Heart left ventricle (tissue), 13 donors: Measurements from ENCODE around the gene ADGRB3.

Source experiments
- POLR2A ChIP-seq, 2 donors: fragments of 450-650 bp; IDR thresholded peaks; one replicate each; pipeline ENCODE4 v1.6.1; 2017; ENCODE audit warnings: antibody characterized with exemption in 2 of 2, mild to moderate bottlenecking in 2 of 2, moderate library complexity in 2 of 2
- TF ChIP-seq, protein P1 (sequence below), 12 donors: fragments of 200-600 bp; sonication (generic) in 4 of 12; IDR thresholded peaks; one replicate each; pipeline versions ENCODE4 v1.5.0 to v1.8.0; 2018 to 2022; ENCODE audit warnings: antibody characterized with exemption in 12 of 12, mild to moderate bottlenecking in 5 of 12
- donor health status: ischemic (EF 13 %, LVEDD 7.1; RV severe dilation, severe dysfunction).
- donor health status: DM: no; HTN: yes; CAD: no.
- donor health status: DM: no; HTN: no; CAD: no.
- donor health status: ischemic (EF 25% LVEDD 6.9; RV normal size, moderate dysfunction).
- donor health status: ischemic (EF 25% LVEDD 5.7; RV mildly dilated, moderate dysfunction).
- donor health status: ischemic (EF 35%, LVEDD 5.7; RV mildly dilated, moderate dysfunction).
- donor health status: nonischemic (EF 11% LVEDD 7.7; RV severe dilation, severe dysfunction).
- donor health status: DM: yes; HTN: yes; CAD: no.
- donor health status: PGD.
- donor health status: ischemic (EF 29% LVEDD 5.4; RV normal size, mild dysfunction).
- donor health status: nonischemic (EF 23%, LVEDD 6.1; RV moderate dilation, normal function).

GRCh38 chr6:68722891-68723527 lies 87.9 kb downstream of the ADGRB3 start:
- TF ChIP-seq, protein P1, sequence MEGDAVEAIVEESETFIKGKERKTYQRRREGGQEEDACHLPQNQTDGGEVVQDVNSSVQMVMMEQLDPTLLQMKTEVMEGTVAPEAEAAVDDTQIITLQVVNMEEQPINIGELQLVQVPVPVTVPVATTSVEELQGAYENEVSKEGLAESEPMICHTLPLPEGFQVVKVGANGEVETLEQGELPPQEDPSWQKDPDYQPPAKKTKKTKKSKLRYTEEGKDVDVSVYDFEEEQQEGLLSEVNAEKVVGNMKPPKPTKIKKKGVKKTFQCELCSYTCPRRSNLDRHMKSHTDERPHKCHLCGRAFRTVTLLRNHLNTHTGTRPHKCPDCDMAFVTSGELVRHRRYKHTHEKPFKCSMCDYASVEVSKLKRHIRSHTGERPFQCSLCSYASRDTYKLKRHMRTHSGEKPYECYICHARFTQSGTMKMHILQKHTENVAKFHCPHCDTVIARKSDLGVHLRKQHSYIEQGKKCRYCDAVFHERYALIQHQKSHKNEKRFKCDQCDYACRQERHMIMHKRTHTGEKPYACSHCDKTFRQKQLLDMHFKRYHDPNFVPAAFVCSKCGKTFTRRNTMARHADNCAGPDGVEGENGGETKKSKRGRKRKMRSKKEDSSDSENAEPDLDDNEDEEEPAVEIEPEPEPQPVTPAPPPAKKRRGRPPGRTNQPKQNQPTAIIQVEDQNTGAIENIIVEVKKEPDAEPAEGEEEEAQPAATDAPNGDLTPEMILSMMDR (IDR thresholded peaks at IDR 0.05) = no peak
- no peak for TF ChIP-seq POLR2A (IDR thresholded peaks at IDR 0.05)
